ENCODE data around the gene CSF3R.

CSF3R gene

DNA sequence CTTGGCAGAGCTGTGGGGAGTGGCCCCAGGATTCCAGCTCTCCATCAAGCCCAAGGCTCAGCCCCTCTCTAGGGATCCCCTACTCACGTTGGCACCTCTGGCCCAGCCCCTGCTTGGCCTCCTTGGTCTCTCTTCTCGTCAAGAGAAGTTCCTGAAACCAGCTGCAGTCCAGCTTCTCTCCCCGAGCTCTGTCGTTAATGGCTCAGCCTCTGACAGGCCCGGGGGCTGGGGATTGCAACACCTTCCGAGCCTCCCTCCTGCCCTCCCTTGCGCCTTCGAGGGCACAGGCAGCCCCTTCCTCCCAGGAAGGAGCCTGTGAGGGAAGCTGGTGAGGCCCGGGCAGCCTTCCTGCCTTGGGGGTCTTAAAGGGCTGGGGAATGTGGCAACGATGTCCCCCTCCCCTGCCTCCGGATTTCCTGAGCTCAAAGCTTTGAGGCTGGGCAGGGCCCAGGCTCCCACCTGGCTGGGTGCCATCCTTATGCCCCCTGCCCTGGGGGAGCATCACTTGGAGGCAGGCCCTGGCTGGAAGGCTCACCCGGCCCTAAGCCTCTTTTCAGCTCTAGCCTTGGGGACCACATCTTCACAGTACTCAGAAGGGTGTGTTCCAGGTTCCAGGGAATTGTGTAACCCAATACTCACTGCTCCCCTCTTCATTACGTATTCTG is at the start of gene CSF3R:
CSF3R (minus strand) TSS at position 190 of the 665 bp plus-strand sequence. CDS start 3,417 bp downstream, outside the sequence.
- TF ChIP-seq, protein P1, sequence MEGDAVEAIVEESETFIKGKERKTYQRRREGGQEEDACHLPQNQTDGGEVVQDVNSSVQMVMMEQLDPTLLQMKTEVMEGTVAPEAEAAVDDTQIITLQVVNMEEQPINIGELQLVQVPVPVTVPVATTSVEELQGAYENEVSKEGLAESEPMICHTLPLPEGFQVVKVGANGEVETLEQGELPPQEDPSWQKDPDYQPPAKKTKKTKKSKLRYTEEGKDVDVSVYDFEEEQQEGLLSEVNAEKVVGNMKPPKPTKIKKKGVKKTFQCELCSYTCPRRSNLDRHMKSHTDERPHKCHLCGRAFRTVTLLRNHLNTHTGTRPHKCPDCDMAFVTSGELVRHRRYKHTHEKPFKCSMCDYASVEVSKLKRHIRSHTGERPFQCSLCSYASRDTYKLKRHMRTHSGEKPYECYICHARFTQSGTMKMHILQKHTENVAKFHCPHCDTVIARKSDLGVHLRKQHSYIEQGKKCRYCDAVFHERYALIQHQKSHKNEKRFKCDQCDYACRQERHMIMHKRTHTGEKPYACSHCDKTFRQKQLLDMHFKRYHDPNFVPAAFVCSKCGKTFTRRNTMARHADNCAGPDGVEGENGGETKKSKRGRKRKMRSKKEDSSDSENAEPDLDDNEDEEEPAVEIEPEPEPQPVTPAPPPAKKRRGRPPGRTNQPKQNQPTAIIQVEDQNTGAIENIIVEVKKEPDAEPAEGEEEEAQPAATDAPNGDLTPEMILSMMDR (IDR thresholded peaks at IDR 0.05; ENCODE audit: insufficient read depth, missing control alignments): no peak
- DNase-seq (ENCODE audit: insufficient read length, low spot score) (no peak), FAIRE-seq (no peak)

DNA sequence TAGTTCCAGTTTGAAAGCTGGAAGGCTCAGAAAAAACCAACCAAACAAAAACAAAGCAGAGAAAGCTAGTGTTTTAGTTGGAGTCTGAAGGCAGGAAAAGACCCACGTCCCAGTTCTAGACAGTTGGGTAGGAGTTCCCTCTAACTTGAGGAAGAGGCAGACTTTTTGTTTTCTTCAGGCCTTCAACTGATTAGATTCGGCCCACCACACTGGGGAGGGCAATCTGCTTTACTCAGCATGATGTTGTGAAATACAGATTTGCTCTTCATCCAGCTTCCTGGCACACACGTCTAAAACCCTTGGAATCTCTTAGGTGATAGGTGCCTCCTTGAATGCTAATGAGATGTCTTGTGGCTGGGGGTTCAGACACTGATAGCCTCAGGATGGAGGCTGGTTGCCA is 49.1 kb upstream of the CSF3R start:
- FAIRE-seq (no peak), DNase-seq (ENCODE audit: insufficient read length, low spot score) (no peak)
- TF ChIP-seq, protein P1 (IDR thresholded peaks at IDR 0.05; ENCODE audit: insufficient read depth, missing control alignments): no peak

DNA sequence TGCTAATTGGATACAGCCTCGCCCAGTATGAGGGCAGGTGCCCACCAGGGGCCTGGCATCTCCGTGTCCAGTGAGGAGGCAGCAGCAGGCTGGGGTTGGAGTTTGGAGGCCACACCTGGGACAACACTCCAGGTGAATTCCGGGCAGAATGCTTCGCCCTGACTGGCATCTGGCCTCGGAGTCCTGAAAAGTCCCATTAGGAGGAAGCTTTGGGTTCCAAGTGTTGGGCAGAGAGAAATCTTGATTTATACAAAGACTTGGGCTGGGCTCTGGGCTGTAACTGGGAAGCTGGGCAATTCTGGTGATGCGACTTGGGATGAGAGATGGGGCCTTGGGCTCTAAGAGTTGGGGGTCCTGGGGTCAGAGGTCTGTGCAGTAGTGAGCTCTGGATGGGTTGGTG is 48.1 kb upstream of the CSF3R start:
- no peak for DNase-seq (ENCODE audit: insufficient read length, low spot score)
- FAIRE-seq: no peak
- TF ChIP-seq, protein P1 (IDR thresholded peaks at IDR 0.05; ENCODE audit: insufficient read depth, missing control alignments): no peak

DNA sequence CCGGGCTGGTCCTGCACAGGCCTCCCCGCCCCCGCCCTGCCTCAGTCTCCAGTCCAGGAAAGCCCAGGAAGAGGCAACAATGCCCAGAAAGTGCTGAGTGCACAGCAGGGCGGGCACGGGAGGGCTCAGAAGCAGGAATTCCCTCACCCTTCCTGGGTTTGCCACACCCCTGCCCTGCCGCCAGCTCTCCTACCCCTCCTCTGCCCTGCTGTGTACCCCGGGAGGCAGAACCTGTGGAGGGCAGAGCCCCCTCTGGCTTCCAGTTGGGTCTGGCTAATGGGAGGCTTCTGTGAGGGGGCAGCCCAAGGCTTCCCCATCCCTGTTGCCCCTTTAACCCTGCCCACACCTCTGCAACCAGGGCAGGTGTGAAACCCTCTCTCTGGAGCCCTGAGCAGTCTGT is 47.5 kb upstream of the CSF3R start:
- FAIRE-seq (no peak), DNase-seq (ENCODE audit: insufficient read length, low spot score) (no peak)
- TF ChIP-seq, protein P1 (IDR thresholded peaks at IDR 0.05; ENCODE audit: insufficient read depth, missing control alignments): no peak

DNA sequence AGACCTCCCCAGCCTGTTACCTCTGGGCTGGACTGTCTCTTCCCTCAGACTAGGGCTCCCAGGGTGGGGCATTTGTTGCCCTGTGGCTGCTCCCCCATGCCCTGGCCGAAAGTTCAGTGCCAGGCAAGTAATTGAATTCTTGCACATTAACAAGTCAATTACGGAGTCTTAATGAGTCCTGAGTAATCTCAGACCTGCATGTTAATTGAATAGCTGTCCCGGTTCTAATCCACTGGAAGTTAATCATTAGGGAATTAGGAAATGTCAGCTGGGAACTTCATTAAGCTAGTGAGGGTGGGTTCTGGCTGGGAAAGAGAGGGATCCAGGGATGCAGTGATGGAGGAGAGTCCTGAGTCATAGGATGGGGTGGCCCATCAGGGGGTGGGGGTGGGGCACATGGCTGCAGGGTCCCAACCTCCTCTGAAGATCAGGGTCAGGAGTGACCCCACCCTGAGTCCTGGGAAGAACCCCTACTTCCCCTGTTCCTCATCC is 47.1 kb upstream of the CSF3R start:
- FAIRE-seq: peak; percentile 55
- TF ChIP-seq, protein P1 (IDR thresholded peaks at IDR 0.05; ENCODE audit: insufficient read depth, missing control alignments): no peak
- DNase-seq (ENCODE audit: insufficient read length, low spot score): peak; percentile 93

DNA sequence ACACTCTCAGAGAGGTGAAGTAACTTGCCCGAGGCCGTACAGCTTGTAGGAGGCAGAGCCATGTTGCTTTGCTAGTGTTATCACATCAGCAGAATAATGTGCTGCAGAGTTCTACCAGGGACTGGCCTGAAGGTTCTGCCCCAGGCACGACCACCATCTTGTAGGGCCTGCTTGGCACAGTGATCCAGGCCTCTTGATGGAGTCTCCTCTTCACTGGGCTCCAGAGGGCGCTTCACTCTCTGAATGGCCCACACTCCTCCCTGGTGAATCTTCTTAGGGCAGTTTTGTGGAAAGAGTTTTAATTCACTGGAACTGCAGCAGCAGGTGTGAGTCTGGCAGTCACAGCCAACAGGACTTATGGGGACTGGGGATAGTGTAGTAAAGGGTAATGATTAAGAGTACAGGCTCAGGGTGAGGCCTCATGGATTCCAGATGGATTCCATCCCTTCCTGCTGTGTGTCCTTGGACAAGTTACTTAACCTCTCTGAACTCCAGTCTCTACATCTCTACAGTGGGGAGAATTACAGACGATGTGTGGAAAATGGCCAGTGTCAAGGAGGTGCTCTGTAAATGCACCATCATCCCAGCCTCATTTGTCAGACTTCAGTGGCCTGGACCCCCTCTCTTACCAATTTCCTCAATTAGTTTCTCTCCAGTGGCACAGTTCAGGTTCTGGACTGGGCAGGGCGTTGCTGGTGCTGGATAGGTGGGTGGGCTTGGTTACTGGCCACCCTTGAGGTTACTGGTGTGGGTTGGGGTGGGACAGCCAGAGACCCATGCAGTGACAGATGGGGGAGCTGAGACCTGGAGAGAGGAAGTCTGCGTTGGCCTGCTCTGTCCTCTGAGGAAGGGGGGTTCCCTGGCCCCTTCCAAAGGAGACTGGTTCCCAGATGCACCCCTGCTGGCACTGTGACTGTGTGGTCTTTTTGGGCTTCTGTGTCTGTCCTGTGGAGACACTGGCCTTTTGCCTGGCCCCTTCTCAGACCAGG is 45.9 kb upstream of the CSF3R start:
- FAIRE-seq (no peak), DNase-seq (ENCODE audit: insufficient read length, low spot score) (no peak)
- TF ChIP-seq, protein P1 (IDR thresholded peaks at IDR 0.05; ENCODE audit: insufficient read depth, missing control alignments): peak; percentile 14

Data from D721Med (cell line).